PFSK-1 (cell line): ENCODE results near the gene NRL.

Source experiments
- POLR2AphosphoS5 ChIP-seq: IDR thresholded peaks from 2 replicates; pipeline ENCODE4 v1.6.1; 2012; ENCODE audit warnings: low read depth, mild to moderate bottlenecking, control low read depth, low read length, moderate library complexity
- TAF1 ChIP-seq: IDR thresholded peaks from 2 replicates; pipeline ENCODE4 v1.6.1; 2012; ENCODE audit warnings: low read length, control low read depth, borderline replicate concordance; ENCODE audit not compliant: insufficient read depth

- TF ChIP-seq POLR2AphosphoS5 (no peak), TAF1 (no peak)
These were observed 58.6 kb downstream of the NRL start for GRCh38 chr14:24055971-24056799.
